ENCODE data around the gene CHPF.

- TF ChIP-seq CTCF (IDR thresholded peaks at IDR 0.05) (no peak), POLR2A (IDR thresholded peaks at IDR 0.05; ENCODE audit: low read depth) (no peak)
Measured at GRCh38 chr2:219549619-219550018, 6.0 kb upstream of the CHPF start.
